Stimulated activated CD8-positive, alpha-beta memory T cell treated with anti-CD3 and anti-CD28 coated beads, Interleukin-12 subunit alpha, Interleukin-12 subunit beta, amount 100 ng/mL, for 24 hours (primary cell): ENCODE data around the gene SDHC.
"Not testable (repeated sequence)": the region's sequence is repeated elsewhere in the genome, so short reads cannot be mapped to it uniquely, and the experiment has no call there.

ENCODE experiments used
- DNase-seq: peaks from one replicate; pipeline ENCODE4 v3.0.0-alpha.2; 2020; ENCODE audit errors: extremely low read depth

The SDHC gene

GRCh38 chr1:161311595-161312181, 2.5 kb upstream of the SDHC start:
- DNase-seq, result no peak

- no peak for DNase-seq
Measured at GRCh38 chr1:161313554-161314200, 504 bp upstream of the SDHC start.

- DNase-seq, result not testable (repeated sequence)
Measured at GRCh38 chr1:161315841-161316674, 1.9 kb downstream of the SDHC start.

- no peak for DNase-seq
Measured at GRCh38 chr1:161324020-161324419, 9.8 kb downstream of the SDHC start.

- DNase-seq, result no peak
Measured at GRCh38 chr1:161330346-161330745, 16.2 kb downstream of the SDHC start.

- DNase-seq, result no peak
Measured at GRCh38 chr1:161333166-161333565, 19.0 kb downstream of the SDHC start.

GRCh38 chr1:161335796-161336195, 21.6 kb downstream of the SDHC start:
- DNase-seq, result no peak

- DNase-seq, result no peak
Measured at GRCh38 chr1:161342177-161342576, 28.0 kb downstream of the SDHC start.

GRCh38 chr1:161342821-161343220, 28.6 kb downstream of the SDHC start:
- no peak for DNase-seq

- DNase-seq, result no peak
Measured at GRCh38 chr1:161350671-161351070, 36.5 kb downstream of the SDHC start.

- DNase-seq, result no peak
Measured at GRCh38 chr1:161351482-161351881, 37.3 kb downstream of the SDHC start.

GRCh38 chr1:161357073-161357472, 42.9 kb downstream of the SDHC start:
- no peak for DNase-seq

- no peak for DNase-seq
Measured at GRCh38 chr1:161359291-161359690, 45.1 kb downstream of the SDHC start.

- no peak for DNase-seq
Measured at GRCh38 chr1:161364332-161364731, 50.2 kb downstream of the SDHC start.

GRCh38 chr1:161365207-161365606, 51.0 kb downstream of the SDHC start:
- no peak for DNase-seq

- no peak for DNase-seq
Measured at GRCh38 chr1:161367684-161368400, 53.7 kb downstream of the SDHC start, which contains the start of gene CFAP126. Gene CFAP126, minus strand, starts transcription at chr1:161367876. Its CDS starts 8 bp downstream, at chr1:161367868.

GRCh38 chr1:161373442-161373841, 59.3 kb downstream of the SDHC start:
- no peak for DNase-seq

- DNase-seq, result no peak
Measured at GRCh38 chr1:161374373-161374772, 60.2 kb downstream of the SDHC start.

GRCh38 chr1:161378014-161378413, 63.8 kb downstream of the SDHC start:
- DNase-seq, result no peak

GRCh38 chr1:161379071-161379470, 64.9 kb downstream of the SDHC start:
- no peak for DNase-seq

GRCh38 chr1:161381707-161382106, 67.5 kb downstream of the SDHC start:
- DNase-seq, result no peak
